Astrocyte (in vitro differentiated cells and primary cell): ENCODE data around the gene KIAA1328. TPM values are rescaled to one million over a fixed set of nuclear protein-coding genes. Genes with fewer than 3 reads are reported as not detected.

Experiments
- DNase-seq: peaks from one replicate; pipeline ENCODE4 v3.0.0-alpha.2; 2010; ENCODE audit warnings: low read depth
- FAIRE-seq: peaks from 2 replicates; lab custom pipeline; 2011; peaks lifted over from hg19 to GRCh38; lab: Jason Lieb, UNC
- H2AFZ ChIP-seq: 2 replicates; pipeline ENCODE4 v1.6.0; 2012; ENCODE audit warnings: low read depth, low read length, inconsistent platforms
- H3K27ac ChIP-seq: 2 replicates; pipeline ENCODE4 v1.5.1; 2011; ENCODE audit warnings: low read depth, low read length, inconsistent platforms
- H3K27me3 ChIP-seq: 2 replicates; pipeline ENCODE4 v1.6.0; 2011; ENCODE audit warnings: low read length, inconsistent platforms; ENCODE audit not compliant: insufficient read depth
- H3K36me3 ChIP-seq: 2 replicates; pipeline ENCODE4 v1.5.1; 2011; ENCODE audit warnings: low read length, inconsistent platforms; ENCODE audit not compliant: insufficient read depth
- H3K4me1 ChIP-seq: 2 replicates; pipeline ENCODE4 v1.5.1; 2011; ENCODE audit warnings: low read length, inconsistent platforms; ENCODE audit not compliant: insufficient read depth
- H3K4me2 ChIP-seq: 2 replicates; pipeline ENCODE4 v1.6.0; 2012; ENCODE audit warnings: low read length, inconsistent platforms
- H3K4me3 ChIP-seq: 2 replicates; pipeline ENCODE4 v1.5.1; 2011; ENCODE audit warnings: low read depth, mild to moderate bottlenecking, low read length, inconsistent platforms; ENCODE audit not compliant: insufficient read depth
- H3K79me2 ChIP-seq: 2 replicates; pipeline ENCODE4 v1.6.0; 2012; ENCODE audit warnings: mild to moderate bottlenecking, low read length, inconsistent platforms; ENCODE audit not compliant: insufficient read depth
- H3K9ac ChIP-seq: 2 replicates; pipeline ENCODE4 v1.6.0; 2012; ENCODE audit warnings: mild to moderate bottlenecking, low read length, inconsistent platforms
- H3K9me3 ChIP-seq: 2 replicates; pipeline ENCODE4 v1.5.1; 2012; ENCODE audit warnings: low read depth, mild to moderate bottlenecking, low read length, inconsistent platforms; ENCODE audit not compliant: insufficient read depth
- H4K20me1 ChIP-seq: 2 replicates; pipeline ENCODE4 v1.6.0; 2012; ENCODE audit warnings: low read length, inconsistent platforms; ENCODE audit not compliant: insufficient read depth
- H3K27ac Mint-ChIP-seq: one replicate; pipeline ENCODE4 v1.8.0; 2021; ENCODE audit warnings: mild to moderate bottlenecking, mixed read lengths; ENCODE audit not compliant: unreplicated experiment
- H3K27me3 Mint-ChIP-seq: one replicate; pipeline ENCODE4 v1.8.0; 2021; ENCODE audit warnings: low read depth, mixed read lengths; ENCODE audit not compliant: unreplicated experiment
- H3K36me3 Mint-ChIP-seq: one replicate; pipeline ENCODE4 v1.8.0; 2021; ENCODE audit warnings: low read depth, mixed read lengths; ENCODE audit not compliant: unreplicated experiment
- H3K4me1 Mint-ChIP-seq: one replicate; pipeline ENCODE4 v1.8.0; 2021; ENCODE audit warnings: low read depth, mixed read lengths; ENCODE audit not compliant: unreplicated experiment
- H3K4me3 Mint-ChIP-seq: one replicate; pipeline ENCODE4 v1.8.0; 2021; ENCODE audit warnings: mild to moderate bottlenecking, moderate library complexity, mixed read lengths; ENCODE audit not compliant: unreplicated experiment
- H3K9me3 Mint-ChIP-seq: one replicate; pipeline ENCODE4 v1.8.0; 2021; ENCODE audit warnings: mild to moderate bottlenecking, mixed read lengths; ENCODE audit not compliant: unreplicated experiment
- CTCF ChIP-seq: IDR thresholded peaks from 2 replicates; pipeline ENCODE4 v1.5.1; 2011; ENCODE audit warnings: low read depth, mild to moderate bottlenecking, inconsistent platforms, low read length, moderate library complexity; ENCODE audit not compliant: insufficient read depth
- EZH2 ChIP-seq: IDR thresholded peaks from 2 replicates; pipeline ENCODE4 v1.6.1; 2012; ENCODE audit warnings: mild to moderate bottlenecking, low read length, inconsistent platforms; ENCODE audit not compliant: insufficient read depth
- total RNA-seq: library from RNA; stranded (reverse); gene quantifications from 2 replicates; pipeline ENCODE4 v1.2.1, GENCODE V29; 2021

KIAA1328 gene
- total RNA-seq, 1 donor from 2014 or later, result 3.7 TPM

- Histone ChIP-seq H3K4me2 (no peak overlapping the region), H3K9me3 (no peaks in the 10 kb centered on the region), H4K20me1 (no peaks in the 10 kb centered on the region), H3K4me1 (no peaks in the 10 kb centered on the region), H3K27me3 (no peaks in the 10 kb centered on the region), H2AFZ (no peak overlapping the region), H3K9ac (no peak overlapping the region), H3K4me3 (no peak overlapping the region), H3K79me2 (no peaks in the 10 kb centered on the region), H3K36me3 (no peaks in the 10 kb centered on the region), H3K27ac (no peak overlapping the region)
- Mint-ChIP-seq H3K4me1 (peaks cover 7% of the 10 kb centered on the region), H3K27ac (no peak overlapping the region), H3K36me3 (no peaks in the 10 kb centered on the region), H3K4me3 (no peak overlapping the region), H3K9me3 (no peaks in the 10 kb centered on the region), H3K27me3 (peaks cover 43% of the 10 kb centered on the region)
- TF ChIP-seq EZH2 (no peak), CTCF (no peak)
- DNase-seq (no peak), FAIRE-seq (no peak)
These were observed 414.1 kb downstream of the KIAA1328 start for GRCh38 chr18:37242826-37243560.

- Mint-ChIP-seq H3K27ac (no peak overlapping the region), H3K4me1 (peaks cover 5% of the 10 kb centered on the region), H3K4me3 (peak overlapping the region; percentile 67), H3K36me3 (no peaks in the 10 kb centered on the region), H3K27me3 (peaks cover 46% of the 10 kb centered on the region), H3K9me3 (no peaks in the 10 kb centered on the region)
- Histone ChIP-seq H3K27me3 (no peaks in the 10 kb centered on the region), H3K9me3 (no peaks in the 10 kb centered on the region), H3K79me2 (no peaks in the 10 kb centered on the region), H3K36me3 (no peaks in the 10 kb centered on the region), H3K4me2 (peak overlapping the region; percentile 72), H3K27ac (no peak overlapping the region), H2AFZ (peak overlapping the region; percentile 34), H4K20me1 (no peaks in the 10 kb centered on the region), H3K9ac (no peak overlapping the region), H3K4me1 (no peaks in the 10 kb centered on the region), H3K4me3 (peak overlapping the region; percentile 23)
- FAIRE-seq, result no peak
- DNase-seq, result no peak
- TF ChIP-seq EZH2 (no peak), CTCF (no peak)
These were observed 414.8 kb downstream of the KIAA1328 start for GRCh38 chr18:37243741-37244140.

GRCh38 chr18:37244618-37245017 is 415.7 kb downstream of the KIAA1328 start:
- Mint-ChIP-seq H3K27ac (no peak overlapping the region), H3K4me1 (no peaks in the 10 kb centered on the region), H3K4me3 (no peak overlapping the region), H3K27me3 (peaks cover 48% of the 10 kb centered on the region), H3K36me3 (no peaks in the 10 kb centered on the region), H3K9me3 (no peaks in the 10 kb centered on the region)
- FAIRE-seq, result no peak
- Histone ChIP-seq H3K27me3 (no peaks in the 10 kb centered on the region), H3K9me3 (no peaks in the 10 kb centered on the region), H4K20me1 (no peaks in the 10 kb centered on the region), H3K27ac (no peak overlapping the region), H3K9ac (no peak overlapping the region), H3K36me3 (no peaks in the 10 kb centered on the region), H2AFZ (no peak overlapping the region), H3K4me3 (no peak overlapping the region), H3K4me1 (no peaks in the 10 kb centered on the region), H3K79me2 (no peaks in the 10 kb centered on the region), H3K4me2 (no peak overlapping the region)
- TF ChIP-seq EZH2 (no peak), CTCF (no peak)
- DNase-seq, result no peak
